K562 (cell line): ENCODE measurements around the gene MATCAP1. TPM values are rescaled to one million over a fixed set of nuclear protein-coding genes. Genes with fewer than 3 reads are reported as not detected.

Source experiments
- ARID1B ChIP-seq: fragments of 450-650 bp; IDR thresholded peaks from 2 replicates; pipeline ENCODE4 v1.6.1; 2016; ENCODE audit warnings: antibody characterized with exemption, mild to moderate bottlenecking, inconsistent platforms
- ARID2 ChIP-seq: fragments of 450-650 bp; IDR thresholded peaks from 2 replicates; pipeline ENCODE4 v1.6.1; 2017; ENCODE audit warnings: antibody characterized with exemption, mild to moderate bottlenecking
- ATF4 ChIP-seq: fragments of 450-650 bp; formaldehyde crosslinking; IDR thresholded peaks from 2 replicates; pipeline ENCODE4 v1.4.0; 2022; ENCODE audit warnings: mild to moderate bottlenecking, moderate library complexity
- BRCA1 ChIP-seq, 2 experiments: fragments of 450-650 bp in 1 of 2; sonication (generic) in 1 of 2; formaldehyde crosslinking in 1 of 2; IDR thresholded peaks; 2 replicates each; pipeline versions ENCODE4 v1.5.0 to v1.6.1; 2017 to 2020; ENCODE audit warnings: mild to moderate bottlenecking in 1 of 2, missing genetic modification reagents in 1 of 2
- DIDO1 ChIP-seq: fragments of 450-650 bp; IDR thresholded peaks from 2 replicates; pipeline ENCODE4 v1.6.1; 2016; ENCODE audit warnings: low read depth, missing biosample characterization, missing genetic modification characterization
- ETS1 ChIP-seq: conservative IDR thresholded peaks from 2 replicates; pipeline ENCODE4 v1.6.1; 2011; ENCODE audit warnings: low read depth, mild to moderate bottlenecking, low read length; ENCODE audit not compliant: control insufficient read depth
- FOXJ2 ChIP-seq: fragments of 200-800 bp; sonication (Bioruptor generic); IDR thresholded peaks from 2 replicates; pipeline ENCODE4 v1.6.1; 2016; ENCODE audit warnings: missing genetic modification characterization, missing compliant biosample characterization
- HCFC1 ChIP-seq: IDR thresholded peaks from 2 replicates; pipeline ENCODE4 v1.6.1; 2012; ENCODE audit warnings: low read depth, low read length, improper control_type of control experiment
- KDM2B ChIP-seq: fragments of 250-450 bp; sonication (Bioruptor Pico); IDR thresholded peaks from 2 replicates; pipeline ENCODE4 v1.8.0; 2021; ENCODE audit warnings: mild to moderate bottlenecking, moderate library complexity
- RFX5 ChIP-seq: IDR thresholded peaks from 2 replicates; pipeline ENCODE4 v1.6.1; 2011; ENCODE audit warnings: low read depth, mild to moderate bottlenecking, improper control_type of control experiment, low read length
- SIN3A ChIP-seq, 2 experiments: fragments of 150-350 bp in 1 of 2; IDR thresholded peaks; 2 replicates each; pipeline ENCODE4 v1.6.1; 2011 to 2016; ENCODE audit warnings: borderline replicate concordance in 2 of 2, low read depth in 2 of 2, low read length in 2 of 2, mild to moderate bottlenecking in 2 of 2, moderate library complexity in 2 of 2; ENCODE audit not compliant: control insufficient read depth in 1 of 2
- SLC30A9 ChIP-seq: fragments of 250-450 bp; sonication (Bioruptor Pico); IDR thresholded peaks from 2 replicates; pipeline ENCODE4 v1.8.0; 2022; ENCODE audit warnings: mild to moderate bottlenecking, moderate library complexity
- SP1 ChIP-seq: sonication (generic); formaldehyde crosslinking; IDR thresholded peaks from 2 replicates; pipeline ENCODE4 v1.8.1; 2022; ENCODE audit warnings: mild to moderate bottlenecking, missing genetic modification reagents
- TARDBP ChIP-seq: fragments of 450-650 bp; IDR thresholded peaks from 2 replicates; pipeline ENCODE4 v1.6.1; 2016
- TSC22D4 ChIP-seq: fragments of 450-650 bp; IDR thresholded peaks from 2 replicates; pipeline ENCODE4 v1.6.1; 2016; ENCODE audit warnings: missing genetic modification characterization, missing biosample characterization, control low read depth
- ZC3H11A ChIP-seq: IDR thresholded peaks from 2 replicates; pipeline ENCODE4 v1.6.1; 2012; ENCODE audit warnings: low read depth, low read length, improper control_type of control experiment
- ZNF224 ChIP-seq: sonication (generic); formaldehyde crosslinking; IDR thresholded peaks from 2 replicates; pipeline ENCODE4 v1.8.0; 2022; ENCODE audit warnings: mild to moderate bottlenecking, missing genetic modification reagents
- ZNF274 ChIP-seq: IDR thresholded peaks from 2 replicates; pipeline ENCODE4 v1.6.1; 2011; ENCODE audit warnings: low read depth, mild to moderate bottlenecking, low read length, moderate library complexity, borderline replicate concordance
- ZNF282 ChIP-seq: sonication (generic); formaldehyde crosslinking; IDR thresholded peaks from 2 replicates; pipeline ENCODE4 v1.8.1; 2023; ENCODE audit warnings: missing genetic modification reagents
- ZNF77 ChIP-seq: fragments of 250-450 bp; sonication (Bioruptor Pico); IDR thresholded peaks from 2 replicates; pipeline ENCODE4 v1.5.0; 2020
- polyA plus RNA-seq, 8 experiments: library from polyadenylated mRNA; depleted of rRNA in 4 of 8; stranded (reverse) in 5 of 8; unstranded in 3 of 8; fragments of >200 nt; fragmentation: Nextera tagmentation in 2 of 8; fragmentation: Illumina TruSeq in 1 of 8; extraction: Ambion mirVana in 2 of 8; extraction: Trizol in 1 of 8; gene quantifications; 2 replicates each; pipeline versions ENCODE4 v1.2.1 to v1.2.3, GENCODE V29; 2011 to 2014; ENCODE audit warnings: inconsistent platforms in 1 of 8, missing spikeins in 1 of 8
- total RNA-seq, 7 experiments: library from RNA; depleted of rRNA in 6 of 7; stranded (reverse); fragments of >200 nt in 6 of 7; fragmentation: Illumina TruSeq in 2 of 7; extraction: Trizol in 2 of 7; gene quantifications; 2 replicates each; pipeline versions ENCODE4 v1.2.1 to v1.2.3, GENCODE V29; 2011 to 2021; ENCODE audit warnings: low replicate concordance in 1 of 7
- TF ChIP-seq, protein P1 (sequence below), 2 experiments: fragments of 450-650 bp; conservative IDR thresholded peaks; 2 replicates each; pipeline ENCODE4 v1.6.1; 2017; ENCODE audit warnings: mild to moderate bottlenecking in 2 of 2, moderate library complexity in 2 of 2
- TF ChIP-seq, protein P2 (sequence below): sonication (generic); formaldehyde crosslinking; IDR thresholded peaks from 2 replicates; pipeline ENCODE4 v1.8.0; 2023; ENCODE audit warnings: mild to moderate bottlenecking, missing genetic modification reagents

The MATCAP1 gene
- total and polyA plus RNA-seq, 9 of the 15 experiments (the other 6 are each of a cell fraction or from before 2014, with no cell fraction given): 3.4 to 20.5 (median 10.3) TPM

GRCh38 chr16:67164599-67165061 is 19.1 kb downstream of the MATCAP1 start, which contains the start of gene HSF4 (continued):
- TF ChIP-seq ZNF282 (CRISPR knock-in tag) (0 out of 2 replicates have a peak, but pooled peaks have one; percentile 34), SLC30A9 (CRISPR knock-in tag) (no peak), RFX5 (no peak), ZNF77 (CRISPR knock-in tag) (no peak), KDM2B (CRISPR knock-in tag) (peak; percentile 54; the same call in 1 of the 2 replicates), DIDO1 (tag) (no peak), ARID2 (no peak), ETS1 (no peak), TSC22D4 (tag) (no peak), SP1 (CRISPR knock-in tag) (no peak), ZNF274 (no peak), ZNF224 (no peak), FOXJ2 (no peak), TARDBP (no peak), HCFC1 (no peak), SIN3A (IDR thresholded peaks at IDR 0.05; ENCODE audit: borderline replicate concordance in 2 of 2, control insufficient read depth in 1 of 2, low read depth in 2 of 2, low read length in 2 of 2) (peak in 1 of 2 experiments; percentile 49; a peak in 1 of 4 replicates), ZC3H11A (no peak), ARID1B (no peak), BRCA1 (IDR thresholded peaks at IDR 0.05) (no peak), BRCA1 (CRISPR knock-in tag; IDR thresholded peaks at IDR 0.05) (no peak), ATF4 (CRISPR knock-in tag) (no peak)
- TF ChIP-seq, protein P1, sequence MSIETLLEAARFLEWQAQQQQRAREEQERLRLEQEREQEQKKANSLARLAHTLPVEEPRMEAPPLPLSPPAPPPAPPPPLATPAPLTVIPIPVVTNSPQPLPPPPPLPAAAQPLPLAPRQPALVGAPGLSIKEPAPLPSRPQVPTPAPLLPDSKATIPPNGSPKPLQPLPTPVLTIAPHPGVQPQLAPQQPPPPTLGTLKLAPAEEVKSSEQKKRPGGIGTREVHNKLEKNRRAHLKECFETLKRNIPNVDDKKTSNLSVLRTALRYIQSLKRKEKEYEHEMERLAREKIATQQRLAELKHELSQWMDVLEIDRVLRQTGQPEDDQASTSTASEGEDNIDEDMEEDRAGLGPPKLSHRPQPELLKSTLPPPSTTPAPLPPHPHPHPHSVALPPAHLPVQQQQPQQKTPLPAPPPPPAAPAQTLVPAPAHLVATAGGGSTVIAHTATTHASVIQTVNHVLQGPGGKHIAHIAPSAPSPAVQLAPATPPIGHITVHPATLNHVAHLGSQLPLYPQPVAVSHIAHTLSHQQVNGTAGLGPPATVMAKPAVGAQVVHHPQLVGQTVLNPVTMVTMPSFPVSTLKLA (conservative IDR thresholded peaks at IDR 0.05): peak; percentile 59 to 90
- TF ChIP-seq, protein P2, sequence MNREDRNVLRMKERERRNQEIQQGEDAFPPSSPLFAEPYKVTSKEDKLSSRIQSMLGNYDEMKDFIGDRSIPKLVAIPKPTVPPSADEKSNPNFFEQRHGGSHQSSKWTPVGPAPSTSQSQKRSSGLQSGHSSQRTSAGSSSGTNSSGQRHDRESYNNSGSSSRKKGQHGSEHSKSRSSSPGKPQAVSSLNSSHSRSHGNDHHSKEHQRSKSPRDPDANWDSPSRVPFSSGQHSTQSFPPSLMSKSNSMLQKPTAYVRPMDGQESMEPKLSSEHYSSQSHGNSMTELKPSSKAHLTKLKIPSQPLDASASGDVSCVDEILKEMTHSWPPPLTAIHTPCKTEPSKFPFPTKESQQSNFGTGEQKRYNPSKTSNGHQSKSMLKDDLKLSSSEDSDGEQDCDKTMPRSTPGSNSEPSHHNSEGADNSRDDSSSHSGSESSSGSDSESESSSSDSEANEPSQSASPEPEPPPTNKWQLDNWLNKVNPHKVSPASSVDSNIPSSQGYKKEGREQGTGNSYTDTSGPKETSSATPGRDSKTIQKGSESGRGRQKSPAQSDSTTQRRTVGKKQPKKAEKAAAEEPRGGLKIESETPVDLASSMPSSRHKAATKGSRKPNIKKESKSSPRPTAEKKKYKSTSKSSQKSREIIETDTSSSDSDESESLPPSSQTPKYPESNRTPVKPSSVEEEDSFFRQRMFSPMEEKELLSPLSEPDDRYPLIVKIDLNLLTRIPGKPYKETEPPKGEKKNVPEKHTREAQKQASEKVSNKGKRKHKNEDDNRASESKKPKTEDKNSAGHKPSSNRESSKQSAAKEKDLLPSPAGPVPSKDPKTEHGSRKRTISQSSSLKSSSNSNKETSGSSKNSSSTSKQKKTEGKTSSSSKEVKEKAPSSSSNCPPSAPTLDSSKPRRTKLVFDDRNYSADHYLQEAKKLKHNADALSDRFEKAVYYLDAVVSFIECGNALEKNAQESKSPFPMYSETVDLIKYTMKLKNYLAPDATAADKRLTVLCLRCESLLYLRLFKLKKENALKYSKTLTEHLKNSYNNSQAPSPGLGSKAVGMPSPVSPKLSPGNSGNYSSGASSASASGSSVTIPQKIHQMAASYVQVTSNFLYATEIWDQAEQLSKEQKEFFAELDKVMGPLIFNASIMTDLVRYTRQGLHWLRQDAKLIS (CRISPR knock-in tag): peak; percentile 38; the same call in 1 of the 2 replicates
